ENCODE data around the gene HIPK2.

HIPK2 gene

DNA sequence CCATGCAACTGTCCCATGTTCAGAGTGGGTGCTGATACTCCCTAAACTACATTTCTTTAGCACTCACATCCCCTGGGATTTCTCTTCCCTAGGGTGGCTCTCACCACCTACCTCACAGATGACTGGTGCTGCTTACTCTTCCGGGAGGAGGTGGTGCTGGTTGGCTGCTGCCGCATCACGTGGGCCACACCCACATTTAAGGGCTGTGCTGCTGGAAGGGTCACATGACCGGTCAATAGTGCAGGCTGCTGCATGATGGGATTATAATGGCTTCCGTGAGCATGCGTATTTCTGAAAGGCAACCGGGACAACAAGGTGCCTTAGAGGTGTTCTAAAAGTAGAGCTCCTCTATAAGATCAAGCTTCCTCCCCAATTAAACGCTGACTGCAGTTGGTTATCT, 177.5 kb downstream of the HIPK2 start:
- Histone ChIP-seq H2AFZ (ENCODE audit: low read length) (no peak overlapping the region), H3K4me1 (ENCODE audit: insufficient read depth, low read length, severe bottlenecking) (no peaks in the 10 kb centered on the region), H3K9ac (ENCODE audit: low read length) (no peak overlapping the region), H3K4me3 (ENCODE audit: low read depth, low read length, poor library complexity, severe bottlenecking) (no peak overlapping the region), H3K27ac (ENCODE audit: low read depth, low read length, poor library complexity, severe bottlenecking) (no peak overlapping the region), H3K27me3 (ENCODE audit: insufficient read depth, low read length) (no peaks in the 10 kb centered on the region), H3K9me3 (ENCODE audit: low read length) (no peaks in the 10 kb centered on the region), H4K20me1 (ENCODE audit: insufficient read depth, low read length) (no peaks in the 10 kb centered on the region), H3K79me2 (ENCODE audit: insufficient read depth, low read length) (no peaks in the 10 kb centered on the region), H3K9me2 (ENCODE audit: low read depth, low read length) (no peaks in the 10 kb centered on the region), H3F3A (ENCODE audit: insufficient read depth, low read length) (no peaks in the 10 kb centered on the region), H3K4me2 (ENCODE audit: low read length) (no peak overlapping the region), H3K36me3 (ENCODE audit: insufficient read depth, low read length) (no peaks in the 10 kb centered on the region)
- TF ChIP-seq EZH2 (IDR thresholded peaks at IDR 0.05; ENCODE audit: borderline replicate concordance, low read length), result no peak
- TF ChIP-seq, protein P1, sequence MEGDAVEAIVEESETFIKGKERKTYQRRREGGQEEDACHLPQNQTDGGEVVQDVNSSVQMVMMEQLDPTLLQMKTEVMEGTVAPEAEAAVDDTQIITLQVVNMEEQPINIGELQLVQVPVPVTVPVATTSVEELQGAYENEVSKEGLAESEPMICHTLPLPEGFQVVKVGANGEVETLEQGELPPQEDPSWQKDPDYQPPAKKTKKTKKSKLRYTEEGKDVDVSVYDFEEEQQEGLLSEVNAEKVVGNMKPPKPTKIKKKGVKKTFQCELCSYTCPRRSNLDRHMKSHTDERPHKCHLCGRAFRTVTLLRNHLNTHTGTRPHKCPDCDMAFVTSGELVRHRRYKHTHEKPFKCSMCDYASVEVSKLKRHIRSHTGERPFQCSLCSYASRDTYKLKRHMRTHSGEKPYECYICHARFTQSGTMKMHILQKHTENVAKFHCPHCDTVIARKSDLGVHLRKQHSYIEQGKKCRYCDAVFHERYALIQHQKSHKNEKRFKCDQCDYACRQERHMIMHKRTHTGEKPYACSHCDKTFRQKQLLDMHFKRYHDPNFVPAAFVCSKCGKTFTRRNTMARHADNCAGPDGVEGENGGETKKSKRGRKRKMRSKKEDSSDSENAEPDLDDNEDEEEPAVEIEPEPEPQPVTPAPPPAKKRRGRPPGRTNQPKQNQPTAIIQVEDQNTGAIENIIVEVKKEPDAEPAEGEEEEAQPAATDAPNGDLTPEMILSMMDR (IDR thresholded peaks at IDR 0.05; ENCODE audit: low read length), result no peak

DNA sequence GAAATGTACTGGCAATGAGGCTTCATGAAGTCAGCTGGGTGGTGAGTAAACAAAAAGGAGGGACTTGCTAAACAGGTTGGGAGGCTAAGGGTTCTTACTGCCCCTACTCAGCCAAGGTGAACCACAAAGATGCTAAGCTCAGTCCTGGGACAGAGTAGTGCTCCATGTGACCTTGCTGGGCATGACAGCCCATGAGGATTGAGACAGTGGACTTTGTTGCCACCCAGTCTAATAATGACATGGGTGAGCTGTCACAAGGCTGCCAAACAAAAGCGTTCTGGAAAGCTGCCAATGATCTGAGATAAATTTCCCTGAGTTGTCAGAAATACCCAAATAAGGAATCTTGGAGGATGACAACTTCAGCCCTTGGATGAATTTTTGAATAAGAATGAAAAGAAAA, 179.2 kb downstream of the HIPK2 start:
- Histone ChIP-seq H3K9me2 (ENCODE audit: low read depth, low read length) (no peaks in the 10 kb centered on the region), H2AFZ (ENCODE audit: low read length) (no peak overlapping the region), H3K4me2 (ENCODE audit: low read length) (no peak overlapping the region), H3K27ac (ENCODE audit: low read depth, low read length, poor library complexity, severe bottlenecking) (no peak overlapping the region), H3K36me3 (ENCODE audit: insufficient read depth, low read length) (no peaks in the 10 kb centered on the region), H3K79me2 (ENCODE audit: insufficient read depth, low read length) (no peaks in the 10 kb centered on the region), H3K9ac (ENCODE audit: low read length) (no peak overlapping the region), H4K20me1 (ENCODE audit: insufficient read depth, low read length) (no peaks in the 10 kb centered on the region), H3K4me3 (ENCODE audit: low read depth, low read length, poor library complexity, severe bottlenecking) (no peak overlapping the region), H3F3A (ENCODE audit: insufficient read depth, low read length) (no peaks in the 10 kb centered on the region), H3K4me1 (ENCODE audit: insufficient read depth, low read length, severe bottlenecking) (no peaks in the 10 kb centered on the region), H3K27me3 (ENCODE audit: insufficient read depth, low read length) (no peaks in the 10 kb centered on the region), H3K9me3 (ENCODE audit: low read length) (no peaks in the 10 kb centered on the region)
- TF ChIP-seq, protein P1 (IDR thresholded peaks at IDR 0.05; ENCODE audit: low read length), result no peak
- TF ChIP-seq EZH2 (IDR thresholded peaks at IDR 0.05; ENCODE audit: borderline replicate concordance, low read length), result no peak

DNA sequence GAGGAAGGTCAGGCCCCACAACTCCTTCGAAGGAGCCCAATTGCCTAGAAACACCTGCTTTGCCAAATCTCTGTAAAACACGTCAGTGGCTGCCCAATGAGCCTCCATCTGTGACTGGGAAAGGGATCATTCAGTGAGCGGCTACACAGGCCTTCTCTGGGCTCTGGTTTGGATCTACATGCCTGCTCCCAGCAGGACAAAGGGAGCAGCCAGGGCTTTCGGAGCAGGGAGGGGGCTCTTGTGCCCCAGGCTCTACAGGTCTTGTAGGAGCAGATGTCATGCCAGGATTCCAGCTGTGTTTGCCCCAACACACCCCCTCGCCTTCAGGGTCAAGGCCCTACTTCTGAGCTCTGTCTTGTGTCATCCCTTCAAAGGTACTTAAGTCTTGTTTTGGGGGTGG, 180.8 kb downstream of the HIPK2 start:
- no peaks in the 10 kb centered on the region for H3K36me3 ChIP-seq (ENCODE audit: insufficient read depth, low read length)
- no peaks in the 10 kb centered on the region for H3K27me3 ChIP-seq (ENCODE audit: insufficient read depth, low read length)
- H3K79me2 ChIP-seq (ENCODE audit: insufficient read depth, low read length), result no peaks in the 10 kb centered on the region
- H3K9ac ChIP-seq (ENCODE audit: low read length), result no peak overlapping the region
- no peaks in the 10 kb centered on the region for H3K9me2 ChIP-seq (ENCODE audit: low read depth, low read length)
- no peaks in the 10 kb centered on the region for H3K9me3 ChIP-seq (ENCODE audit: low read length)
- no peaks in the 10 kb centered on the region for H3K4me1 ChIP-seq (ENCODE audit: insufficient read depth, low read length, severe bottlenecking)
- H3F3A ChIP-seq (ENCODE audit: insufficient read depth, low read length), result no peaks in the 10 kb centered on the region
- H2AFZ ChIP-seq (ENCODE audit: low read length), result no peak overlapping the region
- no peak overlapping the region for H3K4me2 ChIP-seq (ENCODE audit: low read length)
- H4K20me1 ChIP-seq (ENCODE audit: insufficient read depth, low read length), result no peaks in the 10 kb centered on the region
- no peak overlapping the region for H3K27ac ChIP-seq (ENCODE audit: low read depth, low read length, poor library complexity, severe bottlenecking)
- no peak overlapping the region for H3K4me3 ChIP-seq (ENCODE audit: low read depth, low read length, poor library complexity, severe bottlenecking)
- no peak for TF ChIP-seq EZH2 (IDR thresholded peaks at IDR 0.05; ENCODE audit: borderline replicate concordance, low read length)
- TF ChIP-seq, protein P1 (IDR thresholded peaks at IDR 0.05; ENCODE audit: low read length), result no peak

Measured in OCI-LY1 (cell line).